ENCODE measurements around the gene CDH23. TPM values are rescaled to one million over a fixed set of nuclear protein-coding genes. Genes with fewer than 3 reads are reported as not detected.
A peak's percentile ranks its signal among the peaks of the same experiment; 100 is the strongest.

The CDH23 gene
- total and polyA plus RNA-seq, 9 of the 15 experiments (the other 6 are each of a cell fraction or from before 2014, with no cell fraction given) = 0.18 to 1.2 (median 0.47) TPM

- no peak for TF ChIP-seq E4F1 (CRISPR knock-in tag; IDR thresholded peaks at IDR 0.05; ENCODE audit: borderline replicate concordance)
Observed at GRCh38 chr10:71713135-71714030, 316.7 kb downstream of the CDH23 start (continued).

- BruUV-seq (replicated peaks) = no TSS peak
- ChIA-PET CTCF (ENCODE audit: low intra/inter-chr PET ratio) (interaction anchor here (0.6 to 0.7 kb wide), 2 partner anchors 394 to 1146 kb away, joined by 3 read pairs; no protein-coding TSS in a partner anchor), POLR2A (interaction anchor here (1.6 to 2.6 kb wide), 2 partner anchors 12 to 65 kb away, joined by 3 to 6 read pairs; no protein-coding TSS in a partner anchor)
- TF ChIP-seq ZBTB11 (CRISPR knock-in tag; IDR thresholded peaks at IDR 0.05) = peak in 1 of 3 experiments; percentile 58; a peak in 1 of 6 replicates
- TF ChIP-seq GABPA (tag; conservative IDR thresholded peaks at IDR 0.05; ENCODE audit: low read depth) = 0 out of 2 replicates have a peak, but pooled peaks have one; percentile 6
- no peak for TF ChIP-seq CHD4 (IDR thresholded peaks at IDR 0.05; ENCODE audit: insufficient read depth, insufficient replicate concordance, low read depth, low read length, poor library complexity, severe bottlenecking)
- H3K9ac ChIP-seq (ENCODE audit: insufficient read depth in 1 of 2, low read depth in 2 of 2, low read length in 2 of 2) = peak overlapping the region in 1 of 2 experiments; percentile 15; a peak in 1 of 4 replicates
- H3K4me2 ChIP-seq (ENCODE audit: insufficient read depth, low read length) = no peak overlapping the region
- H3K79me2 ChIP-seq (ENCODE audit: control insufficient read depth, insufficient read depth, low read length) = no peaks in the 10 kb centered on the region
- no peak for FAIRE-seq
- ATAC-seq = no peak
- peak overlapping the region; percentile 73; the same call in 2 of the 3 replicates for H3K27ac ChIP-seq (ENCODE audit: extremely low read depth, low read depth, low read length)
- no peaks in the 10 kb centered on the region for H3K36me3 ChIP-seq (ENCODE audit: control insufficient read depth, insufficient read depth, low read length)
- DNase-seq (ENCODE audit: extremely low read depth in 1 of 4, low spot score in 3 of 4) = no peak
- no peaks in the 10 kb centered on the region for H3K27me3 ChIP-seq (ENCODE audit: control insufficient read depth in 2 of 2, insufficient read depth in 2 of 2, low read length in 2 of 2)
- in situ Hi-C loops (cut with MboI) = loop anchor here (5.0 kb wide), 1 partner anchor 98 kb away; no protein-coding TSS in a partner anchor
- peaks cover 24 to 46% of the 10 kb centered on the region in 2 experiments for H3K4me1 ChIP-seq (replicated peaks in 1 of 2; ENCODE audit: control insufficient read depth in 2 of 2, insufficient read depth in 2 of 2, low read length in 2 of 2)
- no peaks in the 10 kb centered on the region for H4K20me1 ChIP-seq (replicated peaks; ENCODE audit: control insufficient read depth, insufficient read depth, low read length)
- no peak overlapping the region for H3K4me3 ChIP-seq
- H3K9me3 ChIP-seq (replicated peaks; ENCODE audit: control insufficient read depth, insufficient read depth, low read depth, low read length) = no peaks in the 10 kb centered on the region
- no peaks in the 10 kb centered on the region for H3K9me1 ChIP-seq (ENCODE audit: control insufficient read depth, insufficient read depth, low read length)
- intact Hi-C loops (cut with micrococcal nuclease) = no loop called here
- peak overlapping the region; percentile 91 for H2AFZ ChIP-seq (ENCODE audit: low read depth, low read length)
- 73% methylated on average over 4 of the region's 4 CpGs for WGBS (ENCODE audit: insufficient coverage, low coverage, missing lambda C conversion rate)
Observed at GRCh38 chr10:71714031-71714410, 317.3 kb downstream of the CDH23 start.
